Superior temporal gyrus (tissue), 1 donor: ENCODE data around the gene G0S2.

Experiments
- DNase-seq: peaks from one replicate; pipeline ENCODE4 v3.0.0-alpha.2; 2016; ENCODE audit errors: extremely low spot score

G0S2 gene

GRCh38 chr1:209720326-209720725 is 45.1 kb downstream of the G0S2 start:
- DNase-seq, result no peak

- DNase-seq, result no peak
Observed at GRCh38 chr1:209720826-209721225, 45.6 kb downstream of the G0S2 start.

- DNase-seq, result no peak
Observed at GRCh38 chr1:209721323-209721722, 46.1 kb downstream of the G0S2 start.

GRCh38 chr1:209723265-209723664 is 48.1 kb downstream of the G0S2 start:
- DNase-seq, result no peak

- DNase-seq, result no peak
Observed at GRCh38 chr1:209723756-209724693, 48.8 kb downstream of the G0S2 start.
